ENCODE results near the gene JMJD1C.
A peak's percentile ranks its signal among the peaks of the same experiment; 100 is the strongest.

The JMJD1C gene

DNA sequence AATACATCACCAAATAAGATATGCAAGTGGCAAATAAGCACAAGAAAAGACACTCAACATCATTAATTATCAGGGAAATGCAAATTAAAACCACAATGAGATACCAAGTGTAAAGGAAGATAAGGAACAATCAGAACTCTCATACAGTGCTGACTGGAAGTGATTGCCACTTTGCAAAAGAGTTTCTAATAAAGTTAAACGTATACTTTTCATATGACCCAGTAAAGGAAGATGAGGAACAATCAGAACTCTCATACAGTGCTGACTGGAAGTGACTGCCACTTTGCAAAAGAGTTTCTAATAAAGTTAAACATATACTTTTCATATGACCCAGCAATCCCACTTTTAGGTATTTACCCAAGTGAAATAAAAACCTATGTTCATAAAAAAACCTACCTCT lies 12.2 kb upstream of the JMJD1C start:
- no peak for DNase-seq

DNA sequence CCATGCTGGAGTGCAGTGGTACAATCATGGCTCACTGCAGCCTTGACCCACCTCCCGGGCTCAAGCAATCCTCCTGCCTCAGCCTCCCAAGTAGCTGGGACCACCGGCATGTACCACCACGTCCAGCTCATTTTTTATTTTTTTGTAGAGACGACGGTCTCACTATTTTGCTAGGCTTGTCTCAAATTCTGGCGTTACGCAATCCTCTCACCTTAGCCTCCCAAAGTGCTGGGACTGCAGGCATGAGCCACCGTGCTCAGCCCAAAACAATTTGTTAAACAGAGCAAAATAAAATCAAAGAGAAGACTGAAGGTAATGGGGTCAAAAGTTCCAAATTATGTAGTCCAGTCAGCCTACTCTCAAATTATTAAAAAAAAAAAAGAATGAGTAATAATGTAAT lies 8.7 kb upstream of the JMJD1C start:
- DNase-seq: no peak

DNA sequence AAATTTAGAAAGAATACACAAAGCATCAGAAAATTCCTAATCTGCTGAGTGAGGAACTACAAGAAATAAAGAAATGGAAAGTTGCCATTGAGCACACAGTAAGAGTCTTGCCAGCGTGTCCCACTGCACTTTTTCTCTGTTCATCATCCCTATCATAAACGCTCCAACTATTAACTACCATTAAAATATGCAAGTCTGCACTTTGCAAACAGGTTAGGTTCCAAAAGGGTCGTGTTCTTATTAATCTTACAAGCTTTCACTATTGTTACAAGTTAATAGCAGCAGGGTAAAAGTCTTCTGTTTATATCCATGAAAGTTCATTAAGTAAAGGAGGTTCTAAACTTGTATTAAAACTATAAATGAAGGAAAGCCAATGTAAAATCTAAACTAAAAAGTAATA lies 5.2 kb upstream of the JMJD1C start:
- DNase-seq: no peak

DNA sequence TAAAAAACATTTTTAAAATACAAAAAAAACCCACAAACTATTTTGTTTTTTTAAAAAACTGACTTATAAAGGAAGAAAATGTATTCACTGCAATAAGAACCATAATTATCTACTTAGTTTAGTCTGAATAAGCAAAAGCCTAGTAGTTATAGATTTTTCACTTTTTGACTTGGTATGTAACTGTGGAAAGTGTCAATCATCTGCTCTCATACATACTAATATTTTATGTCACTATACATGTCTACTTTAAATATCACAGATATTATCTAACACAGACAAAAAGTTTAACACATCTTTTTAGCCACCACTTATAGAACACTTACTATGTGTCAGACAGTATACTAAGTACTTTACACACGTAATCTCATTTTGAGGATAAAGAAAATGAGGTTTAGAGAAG lies 3.2 kb upstream of the JMJD1C start:
- DNase-seq: no peak

DNA sequence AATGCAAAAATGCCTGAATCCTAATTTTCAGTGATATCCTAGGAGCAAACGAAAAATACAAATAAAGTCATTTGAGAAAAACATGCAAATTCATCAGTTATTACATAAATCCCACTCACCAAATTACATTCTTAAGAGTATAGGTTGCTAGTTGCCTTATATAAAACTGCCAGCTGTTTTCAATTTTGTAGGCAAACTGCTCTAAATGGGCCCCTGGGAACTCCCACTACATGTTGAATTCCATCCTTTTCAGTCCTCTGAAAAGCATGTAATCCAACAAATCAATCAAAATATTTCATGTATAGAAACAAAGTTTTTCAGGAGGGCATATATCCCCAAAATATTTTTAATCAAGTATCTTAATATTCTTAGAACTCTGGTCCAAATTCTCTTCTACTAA lies 2.1 kb upstream of the JMJD1C start:
- no peak for DNase-seq

DNA sequence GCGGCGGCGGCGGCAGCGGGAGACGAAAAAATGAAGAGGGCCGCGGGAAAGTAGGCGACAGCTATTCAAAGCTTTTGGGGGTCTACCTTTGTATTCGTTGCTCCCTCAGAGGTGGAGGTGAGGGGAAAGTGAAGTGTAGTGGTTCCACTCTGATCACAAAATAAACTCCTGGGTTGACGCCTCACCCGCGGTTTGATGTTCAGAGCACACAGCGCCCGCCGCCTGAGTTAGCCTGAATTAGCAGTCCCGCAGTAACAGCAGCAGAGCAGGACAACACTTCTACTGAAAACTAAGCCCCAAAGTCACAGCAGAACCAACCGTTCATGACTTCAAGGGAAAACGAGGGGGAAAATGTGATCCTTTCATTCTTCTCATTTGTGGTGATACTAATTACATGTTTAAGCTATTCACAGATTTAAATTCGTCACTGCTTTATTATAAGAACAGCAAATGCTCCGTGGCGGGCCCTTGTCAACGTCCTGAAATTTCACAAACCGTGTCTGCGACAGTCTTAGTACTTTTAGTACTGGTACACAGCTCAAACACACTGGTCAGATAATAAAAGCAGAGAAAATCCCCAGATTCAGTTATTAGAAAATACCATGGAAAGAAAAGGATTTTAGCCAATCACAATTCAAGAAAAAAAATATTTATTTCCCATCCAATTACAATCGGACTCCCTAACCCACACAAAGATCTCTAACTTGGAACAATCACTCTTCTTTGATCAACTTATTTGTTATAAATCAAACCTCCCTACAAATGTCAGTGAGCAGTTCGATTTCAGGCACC lies 563 bp upstream of the JMJD1C start:
- DNase-seq: peak; percentile 48

DNA sequence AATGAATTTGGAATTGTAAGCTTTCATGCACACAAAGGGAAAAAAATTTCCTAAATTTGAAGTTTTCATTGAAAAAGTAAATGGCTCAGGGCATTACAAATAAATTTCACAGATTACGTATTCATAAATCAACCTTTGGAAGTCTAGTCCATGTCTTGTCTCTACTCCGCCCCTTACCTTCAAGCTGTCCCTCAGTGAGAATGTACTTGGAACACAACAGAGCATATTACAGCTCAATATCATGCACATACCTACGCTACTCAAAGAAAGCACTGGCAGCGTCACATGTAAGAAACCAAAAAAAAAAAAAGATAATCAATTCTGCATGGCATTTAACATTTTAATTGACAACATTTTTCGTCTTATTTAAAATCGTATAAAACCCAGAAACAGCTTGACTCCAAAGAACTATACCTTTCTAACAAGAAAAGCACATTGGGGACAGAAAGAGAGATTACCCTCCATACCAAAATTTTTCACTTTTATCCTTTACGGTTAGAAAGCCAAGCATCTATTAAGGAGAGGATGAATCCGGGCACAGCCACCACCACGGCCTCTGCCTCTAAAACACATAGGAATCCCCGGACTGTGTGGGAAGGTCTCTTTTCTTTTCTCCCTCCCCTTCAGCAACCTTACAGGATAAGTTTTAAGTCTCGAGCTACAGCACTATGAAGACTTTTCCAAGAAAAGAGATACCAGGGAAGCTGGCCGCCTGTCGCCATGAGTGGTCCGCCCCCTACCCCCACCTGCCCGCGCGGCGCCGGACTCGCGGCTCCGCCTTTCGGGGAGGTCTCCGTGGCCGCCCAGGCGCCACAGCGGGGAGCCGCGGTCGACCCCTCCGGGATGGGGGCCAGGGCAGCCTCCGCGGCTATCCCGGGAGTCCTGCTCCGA lies 1.1 kb downstream of the JMJD1C start:
- no peak for DNase-seq

DNA sequence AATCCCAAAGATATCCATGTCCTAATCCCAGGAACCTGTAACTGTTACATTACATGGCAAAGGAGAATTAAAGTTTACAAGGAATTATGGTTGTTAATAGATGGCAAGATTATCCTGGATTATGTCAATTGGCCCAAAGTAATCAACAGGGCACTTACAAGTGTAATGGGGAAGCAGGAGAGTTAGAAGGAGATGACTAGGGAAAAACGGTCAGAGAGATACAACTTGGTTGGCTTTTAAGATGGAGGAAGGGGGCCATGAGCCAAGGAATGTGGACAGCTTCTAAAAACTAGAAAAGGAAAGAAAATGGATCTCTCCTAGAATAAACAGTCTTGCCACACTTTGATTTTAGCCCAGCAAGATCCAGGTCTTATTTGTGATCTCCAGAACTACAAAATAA lies 3.3 kb downstream of the JMJD1C start:
- no peak for DNase-seq

DNA sequence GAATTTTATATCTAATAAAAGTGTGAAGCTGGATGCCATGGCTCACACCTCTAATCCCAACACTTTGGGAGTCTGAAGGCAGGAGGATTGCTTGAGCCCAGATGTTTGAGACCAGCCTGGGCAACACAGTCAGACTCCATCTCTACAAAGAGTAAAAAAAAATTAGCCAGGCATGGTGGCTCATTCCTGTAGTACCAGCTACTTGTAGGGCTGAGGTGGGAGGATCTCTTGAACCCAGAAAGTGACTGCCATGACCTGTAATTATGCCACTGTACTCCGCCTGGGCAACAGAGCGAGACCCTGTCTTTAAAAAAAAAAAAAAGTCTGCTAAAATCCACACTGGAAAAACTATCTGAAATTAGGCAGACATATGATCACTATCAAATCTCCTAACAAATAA lies 7.6 kb downstream of the JMJD1C start:
- no peak for DNase-seq

DNA sequence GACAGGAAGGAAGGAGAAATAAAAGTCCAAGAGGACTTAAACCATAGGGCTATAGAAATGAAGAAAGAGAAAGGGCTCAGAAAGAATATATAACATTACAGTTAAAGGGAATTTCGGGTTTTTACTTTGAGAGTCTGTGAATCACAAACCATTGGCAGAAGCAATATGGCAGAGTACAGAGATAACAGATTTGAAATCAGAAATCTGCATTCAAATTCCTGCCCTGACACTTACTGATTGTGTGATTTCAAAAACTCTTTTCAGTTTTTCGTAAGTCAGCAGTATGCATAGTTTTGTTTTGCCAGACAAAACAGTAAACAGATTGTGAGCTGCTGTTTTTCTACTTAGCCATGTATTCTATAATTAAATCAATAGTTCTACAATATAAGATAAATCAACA lies 8.2 kb downstream of the JMJD1C start:
- DNase-seq: no peak

DNA sequence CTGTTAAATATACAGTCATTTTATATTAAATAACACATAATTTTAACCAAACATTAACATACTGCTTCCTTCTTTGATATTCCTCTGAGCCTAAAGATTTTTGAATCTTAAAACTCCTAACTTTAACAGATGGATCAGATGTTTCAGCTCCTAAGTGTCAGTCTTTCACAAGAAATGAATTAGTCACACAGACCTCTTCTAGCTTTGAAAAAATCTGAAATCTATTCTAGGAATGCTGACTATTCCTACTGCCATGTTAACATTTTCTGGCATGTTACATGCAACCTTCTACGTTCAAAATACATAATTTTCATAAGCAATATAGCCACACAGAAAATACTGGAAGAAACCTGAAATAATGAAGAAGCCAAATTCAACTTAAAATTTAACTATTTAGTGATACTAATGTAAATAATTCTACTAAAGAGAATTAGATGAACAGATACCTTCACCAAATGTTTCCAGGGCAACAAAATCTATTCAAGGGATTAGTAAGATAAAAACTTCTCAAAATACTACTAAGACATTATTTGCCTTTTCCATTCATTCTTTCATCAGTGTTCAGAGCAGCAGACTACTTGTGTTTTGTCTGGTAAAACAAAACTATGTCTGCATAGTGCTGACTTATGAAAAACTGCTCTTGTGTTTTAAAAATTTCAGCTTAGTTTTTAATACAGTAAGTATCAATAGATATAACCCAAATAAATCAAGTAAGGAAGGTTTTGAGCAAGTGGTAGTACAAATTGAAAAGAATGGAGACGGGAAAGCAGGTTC lies 9.2 kb downstream of the JMJD1C start:
- DNase-seq: no peak

DNA sequence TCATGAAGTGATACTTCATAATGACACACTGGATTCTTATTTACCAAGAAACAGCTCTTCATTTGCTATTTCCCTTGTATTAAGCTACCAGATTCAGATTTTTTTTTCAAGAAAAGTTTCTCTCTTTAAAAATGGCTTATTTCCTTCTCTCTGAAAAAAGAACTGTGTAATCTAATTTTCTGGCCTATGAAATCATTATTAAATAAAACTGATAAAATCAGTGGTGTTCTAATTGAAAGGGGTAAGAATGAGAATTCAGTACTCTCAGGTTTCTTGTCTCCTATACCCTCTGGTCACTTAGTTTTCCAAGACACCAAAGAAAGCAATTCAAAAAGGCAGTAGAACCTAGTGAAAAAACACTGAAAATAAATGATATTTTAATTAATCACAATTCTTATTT lies 10.3 kb downstream of the JMJD1C start:
- no peak for DNase-seq

DNA sequence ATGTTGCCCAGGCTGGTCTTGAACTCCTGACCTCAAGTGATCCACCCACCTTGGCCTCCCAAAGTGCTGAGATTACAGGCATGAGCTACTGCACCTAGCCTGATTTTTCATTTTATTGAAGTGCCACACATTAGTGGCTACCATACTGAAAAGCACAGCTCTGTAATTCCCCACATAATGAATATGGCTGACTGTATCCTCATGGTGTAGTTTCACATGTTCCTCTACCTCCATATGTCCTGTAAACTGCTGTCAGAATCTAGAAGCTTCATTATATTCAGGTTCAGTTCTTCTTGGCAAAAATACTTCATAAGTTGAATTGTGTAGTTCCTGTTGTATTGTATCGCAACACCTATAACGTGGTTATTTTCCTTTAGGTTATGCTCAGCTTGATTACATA lies 11.1 kb downstream of the JMJD1C start:
- no peak for DNase-seq

DNA sequence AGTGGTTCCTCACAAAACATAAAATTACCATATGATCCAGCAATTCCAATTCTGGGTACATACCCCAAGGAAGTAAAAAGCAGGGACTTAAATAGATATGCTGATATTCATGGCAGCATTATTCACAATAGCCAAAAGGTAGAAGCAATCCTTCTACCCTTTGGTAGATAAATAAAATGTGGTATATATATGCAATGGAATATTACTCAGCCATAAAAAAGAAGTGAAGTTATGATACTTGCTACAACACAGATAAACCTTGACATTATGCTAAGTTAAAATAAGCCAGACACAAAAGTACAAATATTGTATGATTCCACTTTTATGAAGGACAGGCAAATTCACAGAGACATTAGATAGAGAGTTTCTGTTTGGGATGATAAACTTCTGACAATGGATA lies 13.3 kb downstream of the JMJD1C start:
- DNase-seq: no peak

DNA sequence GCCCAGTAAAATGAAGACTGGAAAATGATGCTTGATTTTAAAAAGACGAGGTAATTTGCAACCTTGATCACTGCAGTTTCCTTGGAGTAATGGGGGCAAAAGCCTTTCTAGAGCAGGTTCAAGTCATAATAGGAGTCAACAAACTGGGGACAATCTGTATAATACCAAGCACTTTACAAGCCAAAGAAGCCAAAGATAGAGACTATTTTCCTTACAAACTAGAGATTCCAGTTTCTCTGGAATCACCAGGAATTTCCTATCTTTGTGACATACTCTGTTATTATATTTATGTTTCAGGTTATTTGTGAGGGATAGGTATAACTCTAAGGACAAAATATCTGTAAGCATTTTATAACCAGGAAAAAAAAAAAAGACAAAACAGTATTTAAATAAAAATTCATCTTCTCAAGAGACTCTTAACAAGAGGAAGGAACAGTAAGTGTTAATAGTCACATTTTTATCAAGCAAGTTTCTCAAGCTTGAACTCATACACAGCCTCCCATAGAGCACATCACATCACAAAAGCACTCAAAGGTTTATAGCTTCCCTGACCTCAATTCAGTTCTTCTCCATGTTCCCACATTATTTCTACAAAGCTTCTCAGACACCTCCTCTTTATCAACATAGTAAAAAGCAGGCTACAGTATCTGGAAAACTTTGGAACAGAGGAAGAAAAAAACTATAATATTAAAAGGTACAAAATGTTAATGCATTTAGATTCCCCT lies 18.9 kb downstream of the JMJD1C start:
- no peak for DNase-seq

DNA sequence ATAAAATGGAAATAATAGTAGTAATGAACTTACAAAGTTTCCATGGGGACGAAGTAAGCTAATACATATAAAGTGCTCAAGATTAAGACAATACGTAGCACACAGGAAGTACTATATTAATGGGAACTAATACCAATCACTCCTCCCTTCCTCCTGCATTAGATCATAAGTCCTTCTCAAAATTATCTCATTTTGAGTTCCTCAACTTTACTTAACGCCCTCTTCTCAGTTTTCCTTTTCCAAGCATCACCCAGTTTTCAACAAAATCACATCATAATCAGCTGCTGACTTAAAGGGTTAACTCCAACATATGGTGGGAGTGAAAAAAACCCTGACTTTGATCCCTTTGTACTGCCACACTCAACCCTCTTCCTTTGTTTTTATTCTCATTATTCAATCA lies 24.4 kb downstream of the JMJD1C start:
- no peak for DNase-seq

DNA sequence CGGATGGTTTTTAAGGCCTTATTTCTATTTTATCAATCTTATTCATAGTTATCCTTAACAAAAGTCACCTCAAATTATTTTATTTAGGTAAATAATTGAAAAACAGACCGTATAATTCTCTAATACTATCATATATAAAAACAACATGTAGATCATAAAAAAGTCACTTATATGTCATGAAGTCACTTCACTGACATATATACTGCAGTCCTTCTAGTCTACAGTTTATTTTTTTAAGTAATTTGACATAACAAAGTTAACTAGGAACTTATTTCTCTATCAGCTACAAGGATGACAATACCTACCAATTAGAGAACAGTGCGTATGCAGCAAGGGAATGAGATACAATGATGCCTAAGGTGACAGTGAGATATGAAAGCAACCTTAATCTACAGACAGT lies 26.2 kb downstream of the JMJD1C start:
- no peak for DNase-seq

DNA sequence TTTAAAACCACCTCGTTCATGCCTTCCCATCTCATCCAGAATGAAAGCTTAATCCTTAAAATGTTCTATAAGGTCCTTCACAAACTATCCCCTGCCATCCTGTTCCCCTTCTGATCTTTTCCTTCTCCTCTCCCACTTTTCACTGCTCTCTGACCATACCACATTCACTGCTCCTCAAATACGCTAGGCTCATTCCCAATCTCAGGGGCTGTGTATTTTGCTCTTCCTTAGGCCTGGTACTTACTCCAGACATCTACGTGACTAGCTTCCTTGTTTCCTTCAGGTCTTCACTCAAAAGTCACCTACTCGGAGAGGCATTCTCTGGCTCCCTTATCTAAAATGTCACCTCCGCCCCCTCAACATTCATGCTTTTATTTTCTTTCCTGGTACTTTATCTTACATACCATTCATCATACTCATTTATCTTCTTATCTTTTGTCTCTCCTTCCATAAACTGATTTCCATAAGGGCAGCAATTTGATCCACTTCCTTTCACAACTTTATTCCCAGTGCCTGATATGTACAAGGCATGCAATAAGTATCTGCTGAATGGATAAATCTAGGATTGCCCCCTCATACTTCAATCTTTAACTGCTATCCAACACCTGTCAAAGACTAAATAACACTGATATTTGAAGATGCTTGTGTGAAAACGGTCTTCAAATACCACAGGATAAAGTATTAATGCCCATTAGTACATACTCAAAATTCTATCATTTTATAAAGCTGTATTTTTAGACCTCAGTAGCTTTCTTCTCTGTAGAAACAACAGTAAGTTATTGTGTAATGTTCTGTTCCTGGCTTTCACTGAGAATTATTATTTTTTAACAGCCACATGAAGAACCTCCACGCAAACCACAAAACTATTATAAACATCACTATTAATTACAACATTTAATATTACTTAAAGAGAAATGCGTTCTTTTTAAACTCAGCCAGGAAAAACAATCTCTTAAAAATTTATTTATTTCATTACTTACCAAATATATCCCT lies 27.0 kb downstream of the JMJD1C start:
- no peak for DNase-seq

DNA sequence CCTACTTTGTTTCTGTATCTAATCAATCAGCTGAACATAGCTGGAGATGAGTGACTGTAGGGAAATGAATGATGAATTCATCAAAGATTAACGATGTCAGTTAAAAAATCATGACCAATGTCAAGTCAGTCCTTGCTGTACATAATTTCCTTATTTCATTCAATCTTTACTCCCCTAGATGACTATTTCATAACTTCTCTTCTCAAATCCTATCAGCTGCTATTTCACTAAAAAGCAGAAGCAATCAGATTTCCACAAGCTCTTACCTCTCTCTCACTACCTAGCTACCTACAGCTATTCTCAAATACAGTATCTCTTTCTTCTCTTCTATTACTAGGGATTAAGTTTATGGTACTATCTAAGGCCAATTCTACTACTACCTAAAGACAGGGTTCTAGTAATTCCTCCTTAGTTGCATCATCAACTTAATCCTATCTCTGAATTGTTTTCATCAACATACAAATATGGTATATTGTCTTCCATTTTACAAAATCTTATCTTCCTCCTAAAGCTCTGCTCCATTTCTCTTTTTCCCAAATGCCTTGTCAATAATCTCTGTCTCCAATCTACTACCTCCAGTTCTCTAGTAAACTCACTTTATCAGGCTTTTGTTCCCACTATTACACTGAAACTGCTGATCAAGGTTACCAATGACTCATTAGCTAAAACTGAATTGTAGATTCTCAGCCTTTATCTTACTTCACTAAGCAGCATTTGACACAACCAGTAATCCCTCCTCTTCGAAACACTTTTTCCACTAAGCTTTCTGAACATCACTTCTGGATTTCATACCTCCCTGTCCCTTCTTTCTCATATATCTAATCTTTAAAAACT lies 28.4 kb downstream of the JMJD1C start:
- no peak for DNase-seq

DNA sequence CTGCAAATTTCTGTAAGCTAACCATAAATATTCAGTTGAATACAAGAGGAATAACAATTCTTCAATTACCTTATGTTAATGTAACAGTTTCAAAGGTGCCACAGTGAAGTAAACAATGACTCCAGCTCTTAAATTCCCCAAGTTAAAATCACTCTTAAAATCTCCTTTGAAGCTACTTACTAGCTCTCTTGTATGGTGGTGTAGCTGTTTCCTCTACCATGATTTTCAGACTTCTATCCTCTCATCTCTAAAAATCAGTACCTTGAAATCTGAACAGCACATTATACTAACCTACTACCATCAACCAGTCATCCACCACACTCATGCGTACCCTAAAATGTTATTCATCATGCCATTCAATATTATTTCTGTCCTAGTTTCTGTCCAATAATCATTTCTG lies 29.6 kb downstream of the JMJD1C start:
- DNase-seq: no peak
